Neural cell (in vitro differentiated cells): ENCODE data around the gene SHB. TPM values are rescaled to one million over a fixed set of nuclear protein-coding genes. Genes with fewer than 3 reads are reported as not detected.

Experiments used
- H2AFZ ChIP-seq: fragments of 200-600, 300-800 bp; sonication (generic), shearing (Covaris generic); 2 replicates; pipeline ENCODE4 v1.6.0; 2014; ENCODE audit warnings: low read depth, mild to moderate bottlenecking, antibody characterized with exemption, low read length, moderate library complexity
- H3F3A ChIP-seq: fragments of 200-600 bp; shearing (Covaris generic); 2 replicates; pipeline ENCODE4 v1.6.1; 2016; ENCODE audit warnings: mild to moderate bottlenecking, moderate library complexity, mixed read lengths, antibody characterized with exemption, low read length; ENCODE audit not compliant: insufficient read depth, poor library complexity, severe bottlenecking
- H3K27ac ChIP-seq: fragments of 200-600, 300-800 bp; sonication (generic), shearing (Covaris generic); 2 replicates; pipeline ENCODE4 v1.5.1; 2014; ENCODE audit warnings: mild to moderate bottlenecking, low read length, moderate library complexity
- H3K27me3 ChIP-seq: fragments of 300-800, 200-600 bp; sonication (generic), shearing (Covaris generic); 2 replicates; pipeline ENCODE4 v1.6.0; 2014; ENCODE audit warnings: mild to moderate bottlenecking, low read depth, low read length, moderate library complexity; ENCODE audit not compliant: insufficient read depth
- H3K36me3 ChIP-seq: fragments of 300-800, 200-600 bp; sonication (generic), shearing (Covaris generic); 2 replicates; pipeline ENCODE4 v1.5.1; 2014; ENCODE audit warnings: mild to moderate bottlenecking, antibody characterized with exemption, low read length, moderate library complexity; ENCODE audit not compliant: insufficient read depth
- H3K4me2 ChIP-seq: fragments of 300-800, 200-600 bp; sonication (generic), shearing (Covaris generic); 2 replicates; pipeline ENCODE4 v1.6.0; 2014; ENCODE audit warnings: mild to moderate bottlenecking, low read length
- H3K4me3 ChIP-seq: fragments of 300-800, 200-600 bp; sonication (generic), shearing (Covaris generic); 2 replicates; pipeline ENCODE4 v1.5.1; 2014; ENCODE audit warnings: mild to moderate bottlenecking, low read length, moderate library complexity
- H3K79me2 ChIP-seq: fragments of 200-600 bp; shearing (Covaris generic); replicated peaks from 2 replicates; pipeline ENCODE4 v1.6.0; 2014; ENCODE audit warnings: mild to moderate bottlenecking, low read length, moderate library complexity; ENCODE audit not compliant: insufficient read depth
- H3K9ac ChIP-seq: fragments of 300-800, 200-600 bp; sonication (generic), shearing (Covaris generic); 2 replicates; pipeline ENCODE4 v1.6.1; 2016; ENCODE audit warnings: mild to moderate bottlenecking, low read length, mixed read lengths
- H3K9me2 ChIP-seq: fragments of 200-600 bp; shearing (Covaris generic); 2 replicates; pipeline ENCODE4 v1.6.1; 2016; ENCODE audit warnings: mild to moderate bottlenecking, low read length, mixed read lengths; ENCODE audit not compliant: insufficient read depth
- H3K9me3 ChIP-seq: fragments of 200-600, 300-800 bp; sonication (generic), shearing (Covaris generic); 2 replicates; pipeline ENCODE4 v1.6.1; 2016; ENCODE audit warnings: mild to moderate bottlenecking, mixed run types, low read length, moderate library complexity, mixed read lengths
- H4K20me1 ChIP-seq: fragments of 200-600 bp; shearing (Covaris generic); 2 replicates; pipeline ENCODE4 v1.6.1; 2016; ENCODE audit warnings: mild to moderate bottlenecking, mixed run types; ENCODE audit not compliant: insufficient read depth
- EP300 ChIP-seq: fragments of 450-650 bp; conservative IDR thresholded peaks from 2 replicates; pipeline ENCODE4 v1.6.1; 2014; ENCODE audit warnings: antibody characterized with exemption, mild to moderate bottlenecking, moderate library complexity; ENCODE audit not compliant: poor library complexity, severe bottlenecking
- EZH2 ChIP-seq: fragments of 200-600, 300-800 bp; shearing (Covaris generic), sonication (generic); IDR thresholded peaks from 2 replicates; pipeline ENCODE4 v1.6.1; 2014; ENCODE audit warnings: antibody characterized with exemption, low read length, borderline replicate concordance, mild to moderate bottlenecking; ENCODE audit not compliant: insufficient read depth, poor library complexity, severe bottlenecking
- MXI1 ChIP-seq: fragments of 450-650 bp; conservative IDR thresholded peaks from 2 replicates; pipeline ENCODE4 v1.6.1; 2014; ENCODE audit warnings: antibody characterized with exemption, mild to moderate bottlenecking; ENCODE audit not compliant: poor library complexity, severe bottlenecking
- POLR2AphosphoS5 ChIP-seq: IDR thresholded peaks from 2 replicates; pipeline ENCODE4 v1.6.1; 2012
- RAD21 ChIP-seq: fragments of 450-650 bp; conservative IDR thresholded peaks from 2 replicates; pipeline ENCODE4 v1.6.1; 2014; ENCODE audit warnings: antibody characterized with exemption, mild to moderate bottlenecking, moderate library complexity
- SMC3 ChIP-seq: fragments of 450-650 bp; conservative IDR thresholded peaks from 2 replicates; pipeline ENCODE4 v1.6.1; 2014; ENCODE audit warnings: antibody characterized with exemption, mild to moderate bottlenecking, moderate library complexity; ENCODE audit not compliant: poor library complexity
- TAF1 ChIP-seq: IDR thresholded peaks from 2 replicates; pipeline ENCODE4 v1.6.1; 2012; ENCODE audit warnings: low read depth
- polyA plus RNA-seq: library from polyadenylated mRNA; depleted of rRNA; stranded (reverse); fragments of >200 nt; gene quantifications from 2 replicates; pipeline ENCODE4 v1.2.3, GENCODE V29; 2014
- TF ChIP-seq, protein P1 (sequence below): fragments of 450-650 bp; IDR thresholded peaks from 2 replicates; pipeline ENCODE4 v1.5.1; 2014; ENCODE audit warnings: antibody characterized with exemption, mild to moderate bottlenecking, moderate library complexity; ENCODE audit not compliant: poor library complexity, severe bottlenecking
- TF ChIP-seq, protein P2 (sequence below): IDR thresholded peaks from 2 replicates; pipeline ENCODE4 v1.6.1; 2012; ENCODE audit warnings: borderline replicate concordance

SHB gene
- polyA plus RNA-seq, 1 donor from 2014 or later = 17.5 TPM

DNA sequence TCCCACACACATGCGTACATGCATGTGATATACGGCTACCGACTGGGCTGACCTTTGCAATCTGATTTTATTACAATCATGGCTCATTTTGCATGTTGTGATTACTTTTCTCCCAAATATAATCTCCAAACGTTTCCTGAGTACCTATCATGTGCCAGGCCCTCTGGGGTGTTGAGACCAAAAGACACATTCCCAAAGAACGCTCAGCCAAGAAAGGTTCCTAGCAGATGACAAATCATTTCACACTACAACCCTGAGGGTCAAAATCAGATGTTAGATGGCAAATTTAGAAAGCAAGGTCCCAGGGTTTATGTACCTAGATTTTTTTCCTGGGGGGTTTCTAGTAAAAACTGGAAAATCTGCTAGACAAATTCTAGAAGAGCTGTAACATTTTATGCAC lies 132.7 kb downstream of the SHB start:
- Histone ChIP-seq H3K36me3 (no peaks in the 10 kb centered on the region), H3F3A (no peaks in the 10 kb centered on the region), H3K27me3 (no peaks in the 10 kb centered on the region), H3K79me2 (no peaks in the 10 kb centered on the region), H2AFZ (no peak overlapping the region), H3K9me3 (no peaks in the 10 kb centered on the region), H3K27ac (no peak overlapping the region), H3K9me2 (no peaks in the 10 kb centered on the region), H3K4me2 (no peak overlapping the region), H3K4me3 (no peak overlapping the region), H4K20me1 (no peaks in the 10 kb centered on the region), H3K9ac (no peak overlapping the region)
- TF ChIP-seq MXI1 = no peak
- TF ChIP-seq, protein P1, sequence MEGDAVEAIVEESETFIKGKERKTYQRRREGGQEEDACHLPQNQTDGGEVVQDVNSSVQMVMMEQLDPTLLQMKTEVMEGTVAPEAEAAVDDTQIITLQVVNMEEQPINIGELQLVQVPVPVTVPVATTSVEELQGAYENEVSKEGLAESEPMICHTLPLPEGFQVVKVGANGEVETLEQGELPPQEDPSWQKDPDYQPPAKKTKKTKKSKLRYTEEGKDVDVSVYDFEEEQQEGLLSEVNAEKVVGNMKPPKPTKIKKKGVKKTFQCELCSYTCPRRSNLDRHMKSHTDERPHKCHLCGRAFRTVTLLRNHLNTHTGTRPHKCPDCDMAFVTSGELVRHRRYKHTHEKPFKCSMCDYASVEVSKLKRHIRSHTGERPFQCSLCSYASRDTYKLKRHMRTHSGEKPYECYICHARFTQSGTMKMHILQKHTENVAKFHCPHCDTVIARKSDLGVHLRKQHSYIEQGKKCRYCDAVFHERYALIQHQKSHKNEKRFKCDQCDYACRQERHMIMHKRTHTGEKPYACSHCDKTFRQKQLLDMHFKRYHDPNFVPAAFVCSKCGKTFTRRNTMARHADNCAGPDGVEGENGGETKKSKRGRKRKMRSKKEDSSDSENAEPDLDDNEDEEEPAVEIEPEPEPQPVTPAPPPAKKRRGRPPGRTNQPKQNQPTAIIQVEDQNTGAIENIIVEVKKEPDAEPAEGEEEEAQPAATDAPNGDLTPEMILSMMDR = no peak
- TF ChIP-seq EP300 = no peak
- TF ChIP-seq, protein P2, sequence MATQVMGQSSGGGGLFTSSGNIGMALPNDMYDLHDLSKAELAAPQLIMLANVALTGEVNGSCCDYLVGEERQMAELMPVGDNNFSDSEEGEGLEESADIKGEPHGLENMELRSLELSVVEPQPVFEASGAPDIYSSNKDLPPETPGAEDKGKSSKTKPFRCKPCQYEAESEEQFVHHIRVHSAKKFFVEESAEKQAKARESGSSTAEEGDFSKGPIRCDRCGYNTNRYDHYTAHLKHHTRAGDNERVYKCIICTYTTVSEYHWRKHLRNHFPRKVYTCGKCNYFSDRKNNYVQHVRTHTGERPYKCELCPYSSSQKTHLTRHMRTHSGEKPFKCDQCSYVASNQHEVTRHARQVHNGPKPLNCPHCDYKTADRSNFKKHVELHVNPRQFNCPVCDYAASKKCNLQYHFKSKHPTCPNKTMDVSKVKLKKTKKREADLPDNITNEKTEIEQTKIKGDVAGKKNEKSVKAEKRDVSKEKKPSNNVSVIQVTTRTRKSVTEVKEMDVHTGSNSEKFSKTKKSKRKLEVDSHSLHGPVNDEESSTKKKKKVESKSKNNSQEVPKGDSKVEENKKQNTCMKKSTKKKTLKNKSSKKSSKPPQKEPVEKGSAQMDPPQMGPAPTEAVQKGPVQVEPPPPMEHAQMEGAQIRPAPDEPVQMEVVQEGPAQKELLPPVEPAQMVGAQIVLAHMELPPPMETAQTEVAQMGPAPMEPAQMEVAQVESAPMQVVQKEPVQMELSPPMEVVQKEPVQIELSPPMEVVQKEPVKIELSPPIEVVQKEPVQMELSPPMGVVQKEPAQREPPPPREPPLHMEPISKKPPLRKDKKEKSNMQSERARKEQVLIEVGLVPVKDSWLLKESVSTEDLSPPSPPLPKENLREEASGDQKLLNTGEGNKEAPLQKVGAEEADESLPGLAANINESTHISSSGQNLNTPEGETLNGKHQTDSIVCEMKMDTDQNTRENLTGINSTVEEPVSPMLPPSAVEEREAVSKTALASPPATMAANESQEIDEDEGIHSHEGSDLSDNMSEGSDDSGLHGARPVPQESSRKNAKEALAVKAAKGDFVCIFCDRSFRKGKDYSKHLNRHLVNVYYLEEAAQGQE = no peak
- no peak for TF ChIP-seq RAD21

DNA sequence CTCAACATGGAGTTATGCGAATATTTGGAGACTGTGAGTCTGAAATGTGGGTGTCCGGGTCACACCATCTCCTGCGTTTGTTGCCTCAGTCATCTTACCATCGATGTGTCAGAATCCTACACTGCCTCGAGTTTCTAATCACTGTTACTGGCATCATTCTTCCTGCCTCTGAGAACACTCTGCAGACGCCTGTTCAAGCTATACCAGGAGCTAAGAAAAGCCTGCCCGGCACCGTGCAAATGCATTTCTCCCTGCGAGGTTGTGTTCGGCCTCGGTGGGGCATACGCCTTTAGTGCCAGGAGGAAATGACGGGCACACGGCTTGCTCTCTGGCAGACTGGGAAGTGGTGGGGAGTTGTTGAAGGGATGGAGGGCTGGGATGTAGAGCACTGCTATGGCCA lies 133.9 kb downstream of the SHB start:
- Histone ChIP-seq H3K9me3 (no peaks in the 10 kb centered on the region), H3K9me2 (no peaks in the 10 kb centered on the region), H3K27ac (no peak overlapping the region), H3K9ac (no peak overlapping the region), H3K4me2 (no peak overlapping the region), H3K27me3 (no peaks in the 10 kb centered on the region), H3F3A (no peaks in the 10 kb centered on the region), H4K20me1 (no peaks in the 10 kb centered on the region), H2AFZ (no peak overlapping the region), H3K36me3 (no peaks in the 10 kb centered on the region), H3K79me2 (peaks cover 7% of the 10 kb centered on the region), H3K4me3 (no peak overlapping the region)
- no peak for TF ChIP-seq SMC3
- no peak for TF ChIP-seq POLR2AphosphoS5
- no peak for TF ChIP-seq MXI1
- TF ChIP-seq, protein P2 = no peak
- TF ChIP-seq TAF1 = no peak
- no peak for TF ChIP-seq RAD21
- no peak for TF ChIP-seq EP300
- TF ChIP-seq EZH2 = no peak
